GM21381 (cell line): ENCODE results near the gene MCM3.
A peak's percentile ranks its signal among the peaks of the same experiment; 100 is the strongest.

Source experiments
- ATAC-seq: cut with Tn5 transposase; IDR thresholded peaks from one replicate; pipeline ENCODE4 v1.9.1; 2021; ENCODE audit warnings: mild to moderate bottlenecking, moderate library complexity; ENCODE audit not compliant: unreplicated experiment

The MCM3 gene

GRCh38 chr6:52304983-52305390 is 20.4 kb upstream of the MCM3 start:
- ATAC-seq = peak; percentile 54

GRCh38 chr6:52303178-52303577 is 18.6 kb upstream of the MCM3 start:
- no peak for ATAC-seq

- ATAC-seq = no peak
Measured at GRCh38 chr6:52301326-52301725, 16.8 kb upstream of the MCM3 start.

- ATAC-seq = no peak
Measured at GRCh38 chr6:52300489-52300931, 16.0 kb upstream of the MCM3 start.

GRCh38 chr6:52299653-52300052 is 15.1 kb upstream of the MCM3 start:
- ATAC-seq = no peak

- ATAC-seq = no peak
Measured at GRCh38 chr6:52297433-52297832, 12.9 kb upstream of the MCM3 start.

GRCh38 chr6:52293067-52293466 is 8.5 kb upstream of the MCM3 start:
- ATAC-seq = no peak

GRCh38 chr6:52288841-52289240 is 4.3 kb upstream of the MCM3 start:
- ATAC-seq = no peak

- no peak for ATAC-seq
Measured at GRCh38 chr6:52288216-52288615, 3.7 kb upstream of the MCM3 start.

GRCh38 chr6:52286798-52287432 is 2.4 kb upstream of the MCM3 start:
- ATAC-seq = no peak

- no peak for ATAC-seq
Measured at GRCh38 chr6:52285177-52286068, 881 bp upstream of the MCM3 start.

GRCh38 chr6:52284131-52284459 is 447 bp downstream of the MCM3 start:
- ATAC-seq = peak; percentile 0

GRCh38 chr6:52283111-52283510 is 1.4 kb downstream of the MCM3 start:
- ATAC-seq = no peak

GRCh38 chr6:52276130-52276529 is 8.4 kb downstream of the MCM3 start:
- ATAC-seq = no peak

GRCh38 chr6:52271852-52272460 is 12.6 kb downstream of the MCM3 start:
- ATAC-seq = no peak

- ATAC-seq = peak; percentile 60
Measured at GRCh38 chr6:52263709-52264540, 20.6 kb downstream of the MCM3 start.

- ATAC-seq = no peak
Measured at GRCh38 chr6:52262620-52263344, 21.8 kb downstream of the MCM3 start.

- no peak for ATAC-seq
Measured at GRCh38 chr6:52261229-52261628, 23.3 kb downstream of the MCM3 start.

- ATAC-seq = no peak
Measured at GRCh38 chr6:52260634-52261033, 23.9 kb downstream of the MCM3 start.

GRCh38 chr6:52255434-52255833 is 29.1 kb downstream of the MCM3 start:
- no peak for ATAC-seq
